ENCODE data around the gene DPM3.
"Not testable (repeated sequence)": the region's sequence is repeated elsewhere in the genome, so short reads cannot be mapped to it uniquely, and the experiment has no call there.

DPM3 gene

DNA sequence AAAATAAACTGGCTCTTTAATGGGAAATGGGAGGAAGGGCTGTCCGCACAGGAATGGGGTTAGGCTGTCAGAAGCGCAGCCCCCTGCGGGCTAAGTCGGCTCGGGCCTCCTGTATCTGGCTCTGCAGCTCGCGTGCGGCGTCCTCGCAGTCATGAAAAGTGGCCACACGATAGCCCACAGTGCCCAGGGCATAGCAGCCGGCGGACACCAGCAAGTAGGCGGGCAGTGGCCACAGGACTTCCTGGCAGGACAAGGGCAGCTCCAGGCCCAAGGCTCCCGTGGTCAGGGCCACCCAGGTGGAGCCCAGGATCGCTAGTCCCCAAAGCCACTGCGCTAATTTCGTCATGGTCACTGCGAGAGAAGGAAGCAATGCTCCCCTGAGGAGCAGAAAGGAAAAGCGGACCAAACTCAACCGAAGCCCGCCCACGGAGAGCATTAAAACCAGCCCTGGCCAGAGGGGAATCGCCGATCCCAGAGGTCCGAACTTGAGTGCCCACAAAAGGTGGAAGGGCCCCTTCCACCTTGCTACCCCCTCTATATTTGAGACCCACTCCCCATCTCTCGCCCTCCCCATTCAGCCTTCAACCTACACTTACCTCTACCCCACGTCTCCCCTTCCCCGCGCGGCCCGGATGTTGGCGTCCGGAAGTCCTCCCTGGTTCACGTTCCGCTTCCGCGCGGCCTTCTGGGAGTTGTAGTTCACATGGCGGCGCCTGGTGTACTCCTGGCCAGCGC, at the start of gene DPM3:
Gene DPM3 (minus strand): TSS at position 637 of the 735 bp plus-strand sequence. CDS start 291 bp downstream, at position 346.
- DNase-seq (ENCODE audit: low read depth), result peak; percentile 69

- DNase-seq (ENCODE audit: low read depth), result not testable (repeated sequence)
Measured at GRCh38 chr1:155189926-155190325, 49.6 kb upstream of the DPM3 start.

GRCh38 chr1:155188268-155188667, 47.9 kb upstream of the DPM3 start:
- DNase-seq (ENCODE audit: low read depth), result no peak

- DNase-seq (ENCODE audit: low read depth), result no peak
Measured at GRCh38 chr1:155187456-155187891, 47.1 kb upstream of the DPM3 start.

DNA sequence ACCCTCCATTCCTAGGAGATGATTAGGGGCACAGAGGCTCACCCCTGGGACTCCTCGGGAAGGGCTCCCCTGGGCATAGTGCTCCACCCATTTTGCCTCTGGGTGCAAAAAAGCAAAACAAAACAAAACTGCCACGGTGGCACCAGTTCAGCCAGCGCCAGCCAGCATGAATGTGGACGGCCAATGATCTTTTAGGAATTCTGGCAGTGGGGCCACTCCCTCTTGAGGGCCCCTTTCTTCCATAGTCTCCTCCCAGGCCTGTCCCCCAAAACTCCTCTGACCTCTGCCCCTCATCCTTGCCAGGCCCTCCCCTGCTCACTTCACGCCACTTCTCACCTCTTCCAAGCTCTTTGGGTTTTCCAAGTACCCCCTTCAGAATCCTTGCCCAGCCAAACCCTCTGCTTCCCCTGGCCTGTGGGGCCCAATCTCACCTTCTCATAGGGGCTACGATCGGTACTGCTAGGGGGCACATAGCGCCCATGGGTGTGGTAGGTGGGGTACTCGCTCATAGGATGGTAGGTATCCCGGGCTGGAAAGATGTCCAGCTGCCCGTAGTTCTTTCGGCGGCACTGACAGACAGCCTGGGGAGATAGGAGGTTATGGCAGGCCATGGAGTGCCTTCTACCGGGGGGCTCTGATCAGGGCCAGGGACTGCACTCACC, 46.6 kb upstream of the DPM3 start:
- no peak for DNase-seq (ENCODE audit: low read depth)

- no peak for DNase-seq (ENCODE audit: low read depth)
Measured at GRCh38 chr1:155186067-155186793, 45.9 kb upstream of the DPM3 start.

DNA sequence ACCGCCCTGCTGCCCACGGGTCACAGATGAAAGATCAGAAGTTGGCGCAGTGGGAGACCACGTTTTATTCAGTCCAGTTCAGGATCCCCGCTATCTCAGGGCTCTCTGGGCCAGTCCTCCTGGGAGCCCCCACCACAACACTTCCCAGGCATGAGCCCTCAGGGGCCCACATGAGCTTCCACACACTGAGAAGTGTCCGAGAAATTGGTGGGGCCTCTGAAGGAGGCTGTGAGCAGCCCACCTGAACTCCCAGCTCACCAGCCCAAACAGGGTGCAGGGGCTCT, 45.4 kb upstream of the DPM3 start:
- DNase-seq (ENCODE audit: low read depth), result no peak

DNA sequence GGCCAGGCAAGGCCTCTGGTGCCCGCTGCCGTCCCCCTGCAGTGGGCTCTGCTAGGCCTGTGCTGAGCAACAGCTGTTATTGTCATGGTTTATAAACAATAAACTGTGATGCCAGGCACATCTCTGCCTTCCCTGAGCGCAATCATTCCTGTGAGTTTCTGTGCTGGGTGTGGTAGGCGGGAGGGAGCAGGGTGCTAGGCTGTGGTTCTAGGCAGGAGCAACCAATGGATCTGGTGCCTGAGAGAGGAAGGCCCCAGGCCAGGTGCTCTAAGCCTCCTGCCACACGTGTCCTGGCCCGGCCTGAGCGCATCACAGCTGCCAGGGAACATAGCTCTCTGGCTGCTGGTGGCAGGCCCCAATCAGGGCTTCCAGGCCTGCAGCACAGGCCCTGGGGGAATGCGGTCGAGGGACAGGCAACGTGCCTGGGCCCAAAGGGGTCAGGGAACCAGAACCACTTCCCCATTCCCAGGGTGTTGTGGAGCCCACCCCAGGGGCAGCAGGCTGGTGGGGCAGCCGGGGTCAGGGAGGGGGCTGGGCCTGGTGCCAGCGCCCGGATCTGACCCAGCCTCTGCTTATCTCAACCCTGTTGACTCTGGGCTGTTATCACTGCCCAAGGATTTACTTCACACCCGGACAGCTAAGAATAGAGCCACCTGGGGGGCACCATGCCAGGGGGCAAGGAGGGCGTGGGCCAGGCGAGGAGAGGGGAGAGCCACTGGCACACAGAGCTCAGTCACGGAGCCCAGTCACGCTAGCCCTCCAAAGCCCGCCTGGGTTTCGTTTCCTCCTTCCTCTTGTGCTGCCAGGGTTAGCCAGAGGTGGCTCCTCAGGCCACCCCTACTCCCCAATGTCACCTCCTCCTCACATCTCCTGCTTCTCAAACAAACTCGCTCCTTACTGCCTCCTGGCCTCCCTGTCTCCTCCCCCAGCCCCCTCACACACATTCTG, 44.8 kb upstream of the DPM3 start:
- DNase-seq (ENCODE audit: low read depth), result peak; percentile 68

- no peak for DNase-seq (ENCODE audit: low read depth)
Measured at GRCh38 chr1:155184351-155184811, 44.0 kb upstream of the DPM3 start.

DNA sequence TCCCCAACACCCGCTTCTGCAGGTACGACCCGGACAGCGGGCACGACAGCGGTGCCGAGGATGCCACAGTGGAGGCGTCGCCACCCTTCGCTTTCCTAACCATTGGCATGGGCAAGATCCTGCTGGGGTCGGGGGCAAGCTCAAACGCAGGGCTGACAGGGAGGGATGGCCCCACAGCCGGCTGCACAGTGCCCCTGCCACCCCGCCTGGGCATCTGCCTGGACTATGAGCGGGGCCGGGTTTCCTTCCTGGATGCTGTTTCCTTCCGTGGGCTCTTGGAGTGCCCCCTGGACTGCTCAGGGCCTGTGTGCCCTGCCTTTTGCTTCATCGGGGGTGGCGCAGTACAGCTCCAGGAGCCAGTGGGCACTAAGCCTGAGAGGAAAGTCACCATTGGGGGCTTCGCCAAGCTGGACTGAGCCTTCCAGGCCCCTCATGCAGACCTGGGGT, 43.5 kb upstream of the DPM3 start:
- no peak for DNase-seq (ENCODE audit: low read depth)

GRCh38 chr1:155182052-155182550, 41.8 kb upstream of the DPM3 start:
- DNase-seq (ENCODE audit: low read depth), result no peak

- DNase-seq (ENCODE audit: low read depth), result no peak
Measured at GRCh38 chr1:155181371-155182051, 41.2 kb upstream of the DPM3 start.

DNA sequence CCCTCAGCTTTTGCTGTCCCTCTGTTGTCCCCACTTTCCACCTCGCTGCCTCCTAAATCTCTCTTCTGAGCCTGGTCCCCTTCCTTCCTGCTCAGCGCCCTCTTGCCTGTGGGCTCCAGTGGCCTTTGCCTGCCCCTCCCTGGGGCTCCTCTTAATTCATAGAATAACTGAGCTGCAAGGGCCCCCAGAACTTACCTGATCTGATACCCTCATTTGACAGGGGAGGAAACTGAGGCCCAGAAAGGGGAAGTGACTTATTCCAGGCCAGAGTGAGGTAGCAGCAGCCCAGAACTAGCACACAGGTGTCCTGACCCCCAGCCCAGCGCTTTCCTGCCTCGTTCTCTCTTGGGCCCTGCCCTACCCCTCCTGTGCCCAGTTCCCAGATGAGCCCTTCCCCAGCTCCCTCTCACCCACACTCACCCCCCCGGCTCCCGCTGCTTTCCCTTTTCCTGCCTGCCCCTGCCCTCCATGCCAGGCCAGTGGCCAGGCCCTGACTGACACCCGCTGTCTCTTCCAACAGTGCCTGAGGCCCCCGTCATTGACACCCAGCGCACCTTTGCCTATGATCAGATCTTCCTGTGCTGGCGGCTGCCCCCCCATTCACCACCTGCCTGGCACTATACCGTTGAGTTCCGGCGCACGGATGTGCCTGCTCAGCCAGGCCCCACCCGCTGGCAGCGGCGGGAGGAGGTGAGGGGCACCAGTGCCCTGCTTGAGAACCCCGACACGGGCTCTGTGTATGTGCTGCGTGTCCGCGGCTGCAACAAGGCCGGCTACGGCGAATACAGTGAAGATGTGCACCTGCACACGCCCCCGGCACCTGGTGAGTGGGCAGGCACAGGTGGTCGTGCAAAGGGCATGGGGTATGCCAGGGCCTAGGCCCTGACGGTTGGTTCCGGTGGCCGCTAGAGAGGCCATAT, 39.0 kb upstream of the DPM3 start:
- no peak for DNase-seq (ENCODE audit: low read depth)

GRCh38 chr1:155178441-155179111, 38.2 kb upstream of the DPM3 start:
- no peak for DNase-seq (ENCODE audit: low read depth)

DNA sequence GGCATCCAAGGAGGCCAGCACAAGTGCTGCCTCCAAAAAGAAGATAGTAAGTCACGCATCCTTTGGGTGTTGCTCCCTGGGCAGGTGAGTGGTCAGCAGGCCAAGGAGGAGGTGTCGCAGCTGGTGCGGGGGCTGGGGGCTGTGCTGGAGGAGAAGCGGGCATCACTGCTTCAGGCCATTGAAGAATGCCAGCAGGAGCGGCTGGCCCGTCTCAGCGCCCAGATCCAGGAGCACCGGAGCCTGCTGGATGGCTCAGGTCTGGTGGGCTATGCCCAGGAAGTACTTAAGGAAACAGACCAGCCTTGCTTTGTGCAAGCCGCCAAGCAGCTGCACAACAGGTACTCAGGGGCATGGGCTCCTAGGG, 37.6 kb upstream of the DPM3 start:
- no peak for DNase-seq (ENCODE audit: low read depth)

DNA sequence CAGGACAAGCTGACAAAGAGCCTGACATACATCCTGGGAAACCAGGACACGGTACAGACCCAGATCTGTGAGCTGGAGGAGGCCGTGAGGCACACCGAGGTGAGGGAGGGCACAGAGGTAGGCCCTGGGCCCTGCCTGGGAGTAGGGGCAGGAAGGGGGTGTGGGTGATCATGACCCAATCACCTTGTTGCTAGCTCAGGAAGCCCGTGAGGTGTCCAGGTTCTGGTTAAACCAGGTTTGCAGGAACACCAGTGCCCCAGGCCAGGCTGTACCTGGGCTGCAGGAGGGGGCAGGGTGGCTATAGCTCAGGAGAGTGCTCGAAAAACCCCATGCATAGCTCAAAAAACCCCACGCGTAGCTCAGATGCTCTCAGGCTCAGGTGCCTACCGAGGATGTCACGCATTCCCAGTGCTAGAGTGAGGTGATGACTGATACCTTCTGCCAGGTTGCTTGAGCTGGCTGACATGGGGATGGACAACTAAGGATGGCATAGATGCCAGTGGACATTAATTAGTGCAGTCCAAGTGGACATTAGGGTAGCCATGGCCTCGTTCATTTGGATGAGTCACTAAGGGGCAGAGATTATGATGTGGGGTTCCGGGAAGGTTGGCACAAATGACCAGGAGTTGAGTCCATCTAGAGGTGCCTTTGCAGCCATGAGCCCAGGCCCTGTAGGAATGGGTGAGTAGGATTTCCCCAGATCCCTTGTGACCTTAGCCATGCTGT, 37.0 kb upstream of the DPM3 start:
- DNase-seq (ENCODE audit: low read depth), result no peak

GRCh38 chr1:155176544-155177071, 36.3 kb upstream of the DPM3 start:
- DNase-seq (ENCODE audit: low read depth), result peak; percentile 68

DNA sequence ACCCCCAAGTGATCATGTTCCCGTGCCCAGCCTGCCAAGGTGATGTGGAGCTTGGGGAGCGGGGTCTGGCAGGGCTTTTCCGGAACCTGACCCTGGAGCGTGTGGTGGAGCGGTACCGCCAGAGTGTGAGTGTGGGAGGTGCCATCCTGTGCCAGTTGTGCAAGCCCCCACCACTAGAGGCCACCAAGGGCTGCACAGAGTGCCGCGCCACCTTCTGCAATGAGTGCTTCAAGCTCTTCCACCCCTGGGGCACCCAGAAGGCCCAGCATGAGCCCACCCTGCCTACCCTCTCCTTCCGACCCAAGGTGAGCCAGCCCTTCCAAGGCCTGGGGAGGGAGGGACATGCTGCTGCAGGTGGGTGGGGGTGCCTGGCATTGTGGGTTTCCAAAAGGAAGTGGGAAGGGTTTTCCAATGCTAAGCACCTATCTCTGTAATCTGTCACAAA, 35.6 kb upstream of the DPM3 start:
- DNase-seq (ENCODE audit: low read depth), result no peak
